AG04450 (cell line): ENCODE measurements around the gene LCAT. TPM values are rescaled to one million over a fixed set of nuclear protein-coding genes. Genes with fewer than 3 reads are reported as not detected.

Experiments
- CTCF ChIA-PET: fragments of 300-600, 350-600 bp; formaldehyde crosslinking; extraction: SDS; loops from one replicate; lab custom pipeline; 2022; ENCODE audit warnings: antibody characterized with exemption, inconsistent platforms; lab: Charles Lee
- POLR2A ChIA-PET: fragments of 350-600 bp; formaldehyde crosslinking; extraction: SDS; loops from one replicate; lab custom pipeline; 2021; ENCODE audit warnings: antibody characterized with exemption, inconsistent platforms; lab: Yijun Ruan, JAX
- DNase-seq: peaks from one replicate; pipeline ENCODE4 v3.0.0-alpha.2; 2011; ENCODE audit warnings: low read depth, low spot score
- H3K27ac ChIP-seq: one replicate; pipeline ENCODE4 v1.5.1; 2012; ENCODE audit warnings: low read depth, low read length, control low read depth
- H3K27me3 ChIP-seq: one replicate; pipeline ENCODE4 v1.6.0; 2012; ENCODE audit warnings: low read length; ENCODE audit not compliant: control insufficient read depth, insufficient read depth
- H3K4me3 ChIP-seq: 2 replicates; pipeline ENCODE4 v1.5.1; 2011; ENCODE audit warnings: mild to moderate bottlenecking, low read depth, low read length, control low read depth
- H3K9me3 ChIP-seq: 2 replicates; pipeline ENCODE4 v1.5.1; 2012; ENCODE audit warnings: low read length; ENCODE audit not compliant: control insufficient read depth, insufficient read depth
- CTCF ChIP-seq: IDR thresholded peaks from 2 replicates; pipeline ENCODE4 v1.5.1; 2011; ENCODE audit warnings: low read depth, low read length, control low read depth, inconsistent platforms
- polyA plus RNA-seq: library from polyadenylated mRNA; depleted of rRNA; stranded (reverse); fragments of >200 nt; gene quantifications from 2 replicates; pipeline ENCODE4 v1.2.3, GENCODE V29; 2011

Gene LCAT
- polyA plus RNA-seq, 1 experiment, result 5.2 TPM

- ChIA-PET POLR2A (interaction anchor here (1.8 kb wide), 1 partner anchor 9 kb away, joined by 9 read pairs; no protein-coding TSS in a partner anchor), CTCF (no interaction called here)
- Histone ChIP-seq H3K27ac (peak within 1 kb of the TSS; percentile 80), H3K9me3 (no peaks in the 10 kb centered on the region; the same call in 1 of the 2 replicates), H3K4me3 (peak within 1 kb of the TSS; percentile 89), H3K27me3 (no peaks in the 10 kb centered on the region)
- TF ChIP-seq CTCF, result no peak
- no peak for DNase-seq
Measured at GRCh38 chr16:67968400-67969253, 24.7 kb upstream of the LCAT start, which contains the start of gene SLC12A4. TSS of gene SLC12A4 (minus strand) at chr16:67968637. CDS start at chr16:67968553, 84 bp downstream.

GRCh38 chr16:67967958-67968399, 24.1 kb upstream of the LCAT start:
- POLR2A ChIA-PET, result interaction anchor here (1.8 kb wide), 1 partner anchor 8 kb away, joined by 9 read pairs; no protein-coding TSS in a partner anchor
- TF ChIP-seq CTCF, result no peak
- no peaks in the 10 kb centered on the region for H3K27me3 ChIP-seq
- CTCF ChIA-PET, result no interaction called here
- DNase-seq, result no peak
- H3K9me3 ChIP-seq, result no peaks in the 10 kb centered on the region; the same call in 1 of the 2 replicates
- peak overlapping the region; percentile 89 for H3K4me3 ChIP-seq
- H3K27ac ChIP-seq, result peak overlapping the region; percentile 80

- CTCF ChIA-PET, result no interaction called here
- TF ChIP-seq CTCF, result no peak
- Histone ChIP-seq H3K4me3 (peak overlapping the region; percentile 89), H3K27me3 (no peaks in the 10 kb centered on the region), H3K27ac (peak overlapping the region; percentile 80), H3K9me3 (no peaks in the 10 kb centered on the region; the same call in 1 of the 2 replicates)
- no peak for DNase-seq
- POLR2A ChIA-PET, result interaction anchor here (1.8 kb wide), 1 partner anchor 8 kb away, joined by 9 read pairs; no protein-coding TSS in a partner anchor
Measured at GRCh38 chr16:67967183-67967957, 23.4 kb upstream of the LCAT start.

GRCh38 chr16:67966549-67967182, 22.7 kb upstream of the LCAT start:
- no peaks in the 10 kb centered on the region; the same call in 1 of the 2 replicates for H3K9me3 ChIP-seq
- H3K27ac ChIP-seq, result peak overlapping the region; percentile 47
- peak overlapping the region; percentile 89 for H3K4me3 ChIP-seq
- no peak for TF ChIP-seq CTCF
- CTCF ChIA-PET, result no interaction called here
- POLR2A ChIA-PET, result interaction anchor here (0.6 to 1.1 kb wide), 2 partner anchors 271 to 281 kb away, joined by 3 to 4 read pairs; no protein-coding TSS in a partner anchor
- DNase-seq, result no peak
- no peaks in the 10 kb centered on the region for H3K27me3 ChIP-seq
